Liver (tissue), 9 donors: ENCODE results near the gene KATNIP. TPM values are rescaled to one million over a fixed set of nuclear protein-coding genes. Genes with fewer than 3 reads are reported as not detected.
"Not testable (repeated sequence)": the region's sequence is repeated elsewhere in the genome, so short reads cannot be mapped to it uniquely, and the experiment has no call there.

Experiments
- DNase-seq: peaks from one replicate; pipeline ENCODE4 v3.0.0-alpha.2; 2017; ENCODE audit warnings: low spot score
- H3K27ac ChIP-seq, 2 donors: one replicate each; pipeline ENCODE4 v1.7.0; 2013; ENCODE audit warnings: inconsistent platforms in 2 of 2, low read length in 2 of 2, control low read depth in 1 of 2, low read depth in 1 of 2, mild to moderate bottlenecking in 1 of 2
- H3K27me3 ChIP-seq, 4 donors: one replicate each; pipeline versions ENCODE4 v1.6.1 to v1.7.0; 2013; ENCODE audit warnings: low read length in 3 of 4, inconsistent platforms in 1 of 4, mild to moderate bottlenecking in 1 of 4, moderate library complexity in 1 of 4; ENCODE audit not compliant: control insufficient read depth in 4 of 4, insufficient read depth in 4 of 4
- H3K36me3 ChIP-seq, 4 donors: one replicate each; pipeline versions ENCODE4 v1.6.1 to v1.7.0; 2013; ENCODE audit warnings: low read length in 3 of 4, mild to moderate bottlenecking in 3 of 4, low read depth in 1 of 4, moderate library complexity in 1 of 4; ENCODE audit not compliant: control insufficient read depth in 4 of 4, insufficient read depth in 3 of 4
- H3K4me1 ChIP-seq, 4 donors: one replicate each; pipeline versions ENCODE4 v1.6.1 to v1.7.0; 2013; ENCODE audit warnings: low read length in 3 of 4, mild to moderate bottlenecking in 3 of 4, moderate library complexity in 1 of 4; ENCODE audit not compliant: control insufficient read depth in 4 of 4, insufficient read depth in 4 of 4
- H3K4me3 ChIP-seq, 3 donors: one replicate each; pipeline versions ENCODE4 v1.6.1 to v1.7.0; 2013; ENCODE audit warnings: low read length in 3 of 3, control low read depth in 1 of 3, low read depth in 1 of 3, mild to moderate bottlenecking in 1 of 3
- H3K9ac ChIP-seq, 2 donors: one replicate each; pipeline ENCODE4 v1.7.0; 2013; ENCODE audit warnings: low read length in 2 of 2, mild to moderate bottlenecking in 2 of 2, moderate library complexity in 2 of 2, control low read depth in 1 of 2, low read depth in 1 of 2
- H3K9me3 ChIP-seq, 4 donors: one replicate each; pipeline versions ENCODE4 v1.6.1 to v1.7.0; 2013; ENCODE audit warnings: low read length in 3 of 4; ENCODE audit not compliant: control insufficient read depth in 4 of 4
- ATF3 ChIP-seq: IDR thresholded peaks from 2 replicates; pipeline ENCODE4 v1.6.1; 2016; ENCODE audit warnings: antibody characterized with exemption
- EGR1 ChIP-seq, 2 donors: IDR thresholded peaks; 2 replicates each; pipeline ENCODE4 v1.6.1; 2016 to 2018; ENCODE audit warnings: antibody characterized with exemption in 2 of 2, low read depth in 2 of 2
- FOXA1 ChIP-seq: IDR thresholded peaks from 2 replicates; pipeline ENCODE4 v1.6.1; 2016; ENCODE audit warnings: antibody characterized with exemption
- GABPA ChIP-seq, 2 donors: IDR thresholded peaks in 1 of 2; conservative IDR thresholded peaks in 1 of 2; 2 replicates each; pipeline ENCODE4 v1.6.1; 2016; ENCODE audit warnings: antibody characterized with exemption in 2 of 2, mild to moderate bottlenecking in 1 of 2, moderate library complexity in 1 of 2
- NR2F2 ChIP-seq: IDR thresholded peaks from 2 replicates; pipeline ENCODE4 v1.6.1; 2016; ENCODE audit warnings: antibody characterized with exemption
- RAD21 ChIP-seq, 2 donors: IDR thresholded peaks; 2 replicates each; pipeline ENCODE4 v1.6.1; 2016; ENCODE audit warnings: antibody characterized with exemption in 2 of 2, mild to moderate bottlenecking in 2 of 2
- REST ChIP-seq: IDR thresholded peaks from 2 replicates; pipeline ENCODE4 v1.6.1; 2016; ENCODE audit warnings: antibody characterized with exemption, mild to moderate bottlenecking
- RXRA ChIP-seq, 2 donors: IDR thresholded peaks; 2 replicates each; pipeline ENCODE4 v1.6.1; 2017 to 2018; ENCODE audit warnings: antibody characterized with exemption in 2 of 2, mild to moderate bottlenecking in 1 of 2
- TAF1 ChIP-seq: conservative IDR thresholded peaks from 2 replicates; pipeline ENCODE4 v1.6.1; 2016; ENCODE audit warnings: antibody characterized with exemption, mild to moderate bottlenecking
- YY1 ChIP-seq: IDR thresholded peaks from 2 replicates; pipeline ENCODE4 v1.6.1; 2016; ENCODE audit warnings: antibody characterized with exemption, mild to moderate bottlenecking
- WGBS: extraction: QIAGEN DNeasy Blood & Tissue Kit; methylation state at CpG from one replicate; pipeline ENCODE4 v1.1.7; 2013; 5-methylcytosine and 5-hydroxymethylcytosine counted together
- polyA plus RNA-seq, 2 donors: library from polyadenylated mRNA; stranded (reverse) in 1 of 2; unstranded in 1 of 2; fragments of 200-250 nt in 1 of 2; fragments of >200 nt in 1 of 2; fragmentation: Nextera tagmentation in 1 of 2; extraction: Ambion mirVana in 1 of 2; gene quantifications; one replicate each; pipeline versions ENCODE4 v1.2.1 to v1.2.3, GENCODE V29; 2013 to 2015
- total RNA-seq, 2 donors: library from RNA; depleted of rRNA; stranded (reverse); fragments of >200 nt; gene quantifications; one replicate each; pipeline ENCODE4 v1.2.3, GENCODE V29; 2014
- donor health status: healthy.
- donor health status: healthy.
- donor health status: healthy.
- donor health status: healthy.
- donor health status: healthy.

The KATNIP gene
- total and polyA plus RNA-seq, 4 donors: 2.0 to 6.5 (median 4.5) TPM

DNA sequence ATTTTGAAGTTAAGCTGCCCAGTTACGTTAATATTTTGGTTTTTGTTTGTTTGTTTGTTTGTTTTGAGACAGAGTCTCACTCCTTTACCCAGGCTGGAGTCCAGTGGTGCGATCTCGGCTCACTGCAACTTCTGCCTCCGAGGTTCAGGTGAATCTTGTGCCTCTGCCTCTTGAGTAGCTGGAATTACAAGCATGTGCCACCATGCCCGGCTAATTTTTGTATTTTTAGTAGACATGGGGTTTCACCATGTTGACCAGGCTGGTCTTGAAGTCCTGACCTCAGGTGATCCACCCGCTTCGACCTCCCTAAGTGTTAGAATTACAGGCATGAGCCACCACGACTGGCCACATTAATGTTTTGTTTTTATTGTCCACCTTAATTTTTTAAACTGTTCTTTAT lies 21.0 kb downstream of the KATNIP start:
- not testable (repeated sequence) for DNase-seq, H3K27me3 ChIP-seq, H3K4me1 ChIP-seq, H3K4me3 ChIP-seq, H3K9me3 ChIP-seq, H3K9ac ChIP-seq, H3K27ac ChIP-seq, H3K36me3 ChIP-seq
- WGBS: 98% methylated on average over 8 of the region's 8 CpGs

GRCh38 chr16:27571433-27572326 lies 21.7 kb downstream of the KATNIP start:
- no peak overlapping the region for H3K27ac ChIP-seq
- WGBS: 95% methylated on average over 8 of the region's 8 CpGs
- no peak for DNase-seq

DNA sequence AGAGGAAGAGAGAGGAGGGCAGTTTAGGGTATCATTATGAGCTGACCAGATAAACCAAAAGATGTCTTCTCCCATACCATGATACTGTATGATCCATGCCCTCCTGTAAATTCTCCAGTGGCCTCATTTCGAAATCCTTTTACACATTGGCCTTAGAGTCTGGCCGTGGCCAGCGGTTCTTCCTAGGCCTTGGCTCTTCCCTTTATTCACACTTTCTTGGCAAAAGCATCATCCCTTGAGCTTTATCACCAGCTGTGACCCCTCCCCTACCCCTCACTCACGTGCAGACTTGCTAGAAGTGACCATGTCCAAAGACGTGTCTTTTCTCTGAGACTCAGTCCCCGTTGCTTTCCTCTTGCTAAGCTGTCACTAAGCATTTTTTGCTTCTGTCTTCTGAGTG lies 22.8 kb downstream of the KATNIP start:
- no peak for DNase-seq
- Histone ChIP-seq H3K9me3 (no peaks in the 10 kb centered on the region), H3K36me3 (no peaks in the 10 kb centered on the region), H3K27me3 (no peaks in the 10 kb centered on the region), H3K4me3 (no peak overlapping the region), H3K27ac (no peak overlapping the region), H3K4me1 (no peaks in the 10 kb centered on the region), H3K9ac (no peak overlapping the region)
- TF ChIP-seq YY1: no peak
- no peak for TF ChIP-seq ATF3
- TF ChIP-seq RXRA (IDR thresholded peaks at IDR 0.05): no peak
- TF ChIP-seq GABPA (IDR thresholded peaks at IDR 0.05 in 1 of 2, conservative IDR thresholded peaks at IDR 0.05 in 1 of 2): no peak
- no peak for TF ChIP-seq NR2F2
- TF ChIP-seq REST: no peak
- no peak for TF ChIP-seq TAF1
- WGBS: 94% methylated on average over 6 of the region's 6 CpGs

More at GRCh38 chr16:27571433-27572326, 21.7 kb downstream of the KATNIP start:
- H3K4me3 ChIP-seq: no peak overlapping the region
- no peaks in the 10 kb centered on the region for H3K4me1 ChIP-seq
- no peaks in the 10 kb centered on the region for H3K36me3 ChIP-seq
- no peaks in the 10 kb centered on the region for H3K27me3 ChIP-seq
- TF ChIP-seq EGR1 (IDR thresholded peaks at IDR 0.05; ENCODE audit: low read depth in 2 of 2) (no peak), GABPA (IDR thresholded peaks at IDR 0.05 in 1 of 2, conservative IDR thresholded peaks at IDR 0.05 in 1 of 2) (no peak), RAD21 (IDR thresholded peaks at IDR 0.05) (no peak), FOXA1 (no peak), RXRA (IDR thresholded peaks at IDR 0.05) (no peak)
- no peaks in the 10 kb centered on the region for H3K9me3 ChIP-seq
- H3K9ac ChIP-seq: no peak overlapping the region
